Esophagus (tissue), 2 donors: Measurements from ENCODE around the gene GGTLC1. TPM values are rescaled to one million over a fixed set of nuclear protein-coding genes. Genes with fewer than 3 reads are reported as not detected.

Experiments
- H3K27ac ChIP-seq, 2 donors: one replicate each; pipeline ENCODE4 v1.5.1; 2013; ENCODE audit warnings: low read depth in 2 of 2, mild to moderate bottlenecking in 2 of 2, inconsistent platforms in 1 of 2, low read length in 1 of 2, moderate library complexity in 1 of 2
- H3K27me3 ChIP-seq, 2 donors: one replicate each; pipeline ENCODE4 v1.6.1; 2013; ENCODE audit warnings: low read length in 2 of 2, control low read depth in 1 of 2, mild to moderate bottlenecking in 1 of 2; ENCODE audit not compliant: insufficient read depth in 2 of 2, control insufficient read depth in 1 of 2
- H3K36me3 ChIP-seq, 2 donors: one replicate each; pipeline ENCODE4 v1.6.1; 2013; ENCODE audit warnings: low read length in 1 of 2; ENCODE audit not compliant: control insufficient read depth in 2 of 2, insufficient read depth in 2 of 2
- H3K4me1 ChIP-seq, 2 donors: one replicate each; pipeline ENCODE4 v1.6.1; 2013; ENCODE audit warnings: low read length in 1 of 2; ENCODE audit not compliant: control insufficient read depth in 2 of 2, insufficient read depth in 2 of 2
- H3K4me3 ChIP-seq, 2 donors: one replicate each; pipeline ENCODE4 v1.5.1; 2013; ENCODE audit warnings: low read length in 2 of 2, mild to moderate bottlenecking in 2 of 2, low read depth in 1 of 2, moderate library complexity in 1 of 2
- H3K9me3 ChIP-seq, 2 donors: one replicate each; pipeline ENCODE4 v1.6.1; 2013; ENCODE audit warnings: mild to moderate bottlenecking in 2 of 2, low read depth in 1 of 2, low read length in 1 of 2, moderate library complexity in 1 of 2; ENCODE audit not compliant: control insufficient read depth in 2 of 2, insufficient read depth in 1 of 2
- WGBS, 2 donors: extraction: QIAGEN DNeasy Blood & Tissue Kit; methylation state at CpG; one replicate each; pipeline ENCODE4 v1.1.7; 2013; 5-methylcytosine and 5-hydroxymethylcytosine counted together
- polyA plus RNA-seq, 2 donors: library from polyadenylated mRNA; stranded (reverse); fragments of 200-250 nt; gene quantifications; one replicate each; pipeline ENCODE4 v1.2.3, GENCODE V29; 2013
- donor health status: healthy with polysubstance abuse.
- donor health status: Bipolar disorder and iron deficiency.

GGTLC1 gene
- polyA plus RNA-seq = not detected

- Histone ChIP-seq H3K36me3 (no peaks in the 10 kb centered on the region), H3K9me3 (no peaks in the 10 kb centered on the region), H3K27me3 (no peaks in the 10 kb centered on the region), H3K4me1 (no peaks in the 10 kb centered on the region), H3K27ac (no peak within 1 kb of the TSS), H3K4me3 (no peak within 1 kb of the TSS)
- WGBS, 2 donors = 90 to 93% methylated on average over 22 to 25 of the region's 26 CpGs
Measured at GRCh38 chr20:23988561-23988960, at the start of gene GGTLC1. TSS of gene GGTLC1 (minus strand) at chr20:23988779. CDS start at chr20:23986611, 2,168 bp downstream.

- 33 to 43% methylated on average over 2 of the region's 2 CpGs for WGBS, 2 donors
- Histone ChIP-seq H3K9me3 (no peaks in the 10 kb centered on the region), H3K27me3 (no peaks in the 10 kb centered on the region), H3K27ac (no peak overlapping the region), H3K36me3 (no peaks in the 10 kb centered on the region), H3K4me1 (no peaks in the 10 kb centered on the region), H3K4me3 (no peak overlapping the region)
Measured at GRCh38 chr20:24034820-24035219, 46.2 kb upstream of the GGTLC1 start.

- 79 to 85% methylated on average over 3 of the region's 3 CpGs for WGBS, 2 donors
- Histone ChIP-seq H3K9me3 (no peaks in the 10 kb centered on the region), H3K27me3 (no peaks in the 10 kb centered on the region), H3K4me1 (no peaks in the 10 kb centered on the region), H3K4me3 (no peak overlapping the region), H3K27ac (no peak overlapping the region), H3K36me3 (no peaks in the 10 kb centered on the region)
Measured at GRCh38 chr20:24033565-24033964, 45.0 kb upstream of the GGTLC1 start.

- Histone ChIP-seq H3K9me3 (no peaks in the 10 kb centered on the region), H3K4me1 (no peaks in the 10 kb centered on the region), H3K4me3 (no peak overlapping the region), H3K27me3 (no peaks in the 10 kb centered on the region), H3K36me3 (no peaks in the 10 kb centered on the region), H3K27ac (no peak overlapping the region)
Measured at GRCh38 chr20:24033151-24033550, 44.6 kb upstream of the GGTLC1 start.

GRCh38 chr20:24032400-24032898 lies 43.9 kb upstream of the GGTLC1 start:
- Histone ChIP-seq H3K4me3 (no peak overlapping the region), H3K4me1 (no peaks in the 10 kb centered on the region), H3K9me3 (no peaks in the 10 kb centered on the region), H3K27me3 (no peaks in the 10 kb centered on the region), H3K27ac (no peak overlapping the region), H3K36me3 (no peaks in the 10 kb centered on the region)
- WGBS, 2 donors = 82 to 93% methylated on average over 5 of the region's 5 CpGs

GRCh38 chr20:24027229-24027628 lies 38.6 kb upstream of the GGTLC1 start:
- 38 to 45% methylated on average over 6 of the region's 6 CpGs for WGBS, 2 donors
- Histone ChIP-seq H3K27me3 (no peaks in the 10 kb centered on the region), H3K9me3 (no peaks in the 10 kb centered on the region), H3K4me3 (no peak overlapping the region), H3K27ac (no peak overlapping the region), H3K36me3 (no peaks in the 10 kb centered on the region), H3K4me1 (no peaks in the 10 kb centered on the region)

- no peaks in the 10 kb centered on the region for H3K36me3 ChIP-seq
- H3K27ac ChIP-seq = no peak overlapping the region
- no peaks in the 10 kb centered on the region for H3K4me1 ChIP-seq
- no peaks in the 10 kb centered on the region for H3K9me3 ChIP-seq
- no peaks in the 10 kb centered on the region for H3K27me3 ChIP-seq
- WGBS, 2 donors = 83 to 92% methylated on average over 4 of the region's 4 CpGs
- no peak overlapping the region for H3K4me3 ChIP-seq
Measured at GRCh38 chr20:24022621-24023180, 34.1 kb upstream of the GGTLC1 start.

GRCh38 chr20:24018796-24019195 lies 30.2 kb upstream of the GGTLC1 start:
- H3K36me3 ChIP-seq = no peaks in the 10 kb centered on the region
- H3K4me3 ChIP-seq = no peak overlapping the region
- whole genome bisulfite sequencing, 2 donors = 36 to 47% methylated on average over 2 of the region's 2 CpGs
- H3K27ac ChIP-seq = no peak overlapping the region
- no peaks in the 10 kb centered on the region for H3K9me3 ChIP-seq
- H3K4me1 ChIP-seq = no peaks in the 10 kb centered on the region
- no peaks in the 10 kb centered on the region for H3K27me3 ChIP-seq

- Histone ChIP-seq H3K4me1 (no peaks in the 10 kb centered on the region), H3K36me3 (no peaks in the 10 kb centered on the region), H3K27me3 (no peaks in the 10 kb centered on the region), H3K4me3 (no peak overlapping the region), H3K27ac (no peak overlapping the region), H3K9me3 (no peaks in the 10 kb centered on the region)
- WGBS, 2 donors = 24 to 26% methylated on average over 3 of the region's 3 CpGs
Measured at GRCh38 chr20:24017458-24017755, 28.8 kb upstream of the GGTLC1 start.

GRCh38 chr20:24016607-24017457 lies 28.3 kb upstream of the GGTLC1 start:
- 62 to 78% methylated on average over 8 of the region's 8 CpGs for WGBS, 2 donors
- Histone ChIP-seq H3K9me3 (no peaks in the 10 kb centered on the region), H3K4me1 (no peaks in the 10 kb centered on the region)

More at GRCh38 chr20:24016607-24017457, 28.3 kb upstream of the GGTLC1 start:
- Histone ChIP-seq H3K27ac (no peak overlapping the region), H3K4me3 (no peak overlapping the region), H3K27me3 (no peaks in the 10 kb centered on the region), H3K36me3 (no peaks in the 10 kb centered on the region)
